ENCODE results near the gene PEAK1. TPM values are rescaled to one million over a fixed set of nuclear protein-coding genes. Genes with fewer than 3 reads are reported as not detected.

The PEAK1 gene
- total and polyA plus RNA-seq, 9 of the 15 experiments (the other 6 are each of a cell fraction or from before 2014, with no cell fraction given), result 0.99 to 22.4 (median 10.8) TPM

GRCh38 chr15:77285057-77285997, 134.6 kb downstream of the PEAK1 start:
- ATAC-seq (no peak), DNase-seq (ENCODE audit: extremely low read depth in 1 of 4, low spot score in 3 of 4) (no peak), FAIRE-seq (no peak)
- TF ChIP-seq STAG1 (CRISPR knock-in tag; IDR thresholded peaks at IDR 0.05; ENCODE audit: borderline replicate concordance) (no peak), C11orf30 (IDR thresholded peaks at IDR 0.05; ENCODE audit: low read depth) (peak; percentile 58; the same call in 1 of the 2 replicates), CEBPG (CRISPR knock-in tag; IDR thresholded peaks at IDR 0.05) (no peak), CEBPG (tag; conservative IDR thresholded peaks at IDR 0.05 in 1 of 2, IDR thresholded peaks at IDR 0.05 in 1 of 2) (no peak), NR1H2 (CRISPR knock-in tag; IDR thresholded peaks at IDR 0.05) (no peak), TAF7 (tag; IDR thresholded peaks at IDR 0.05) (no peak), HINFP (tag; conservative IDR thresholded peaks at IDR 0.05; ENCODE audit: low read depth) (no peak), ZNF277 (CRISPR knock-in tag; IDR thresholded peaks at IDR 0.05; ENCODE audit: borderline replicate concordance) (peak; percentile 97), ZNF316 (IDR thresholded peaks at IDR 0.05) (peak; percentile 81), ZNF449 (CRISPR knock-in tag; IDR thresholded peaks at IDR 0.05) (peak; percentile 57; the same call in 1 of the 2 replicates), ZNF444 (CRISPR knock-in tag; IDR thresholded peaks at IDR 0.05) (no peak), MAFG (tag; conservative IDR thresholded peaks at IDR 0.05) (0 out of 2 replicates have a peak, but pooled peaks have one; percentile 6), ZNF583 (CRISPR knock-in tag; IDR thresholded peaks at IDR 0.05) (no peak), PPARD (CRISPR knock-in tag; IDR thresholded peaks at IDR 0.05) (peak; percentile 68; the same call in 1 of the 2 replicates), BHLHE40 (IDR thresholded peaks at IDR 0.05; ENCODE audit: low read length) (no peak)
- H3K4me3 ChIP-seq, result no peak overlapping the region
- H3K9me1 ChIP-seq (ENCODE audit: control insufficient read depth, insufficient read depth, low read length), result no peaks in the 10 kb centered on the region
- no peaks in the 10 kb centered on the region for H3K79me2 ChIP-seq (ENCODE audit: control insufficient read depth, insufficient read depth, low read length)
- H3K9ac ChIP-seq (ENCODE audit: insufficient read depth in 1 of 2, low read depth in 2 of 2, low read length in 2 of 2), result no peak overlapping the region
- CTCF ChIA-PET (ENCODE audit: low intra/inter-chr PET ratio), result no interaction called here
- in situ Hi-C loops (cut with MboI) (no loop called here), intact Hi-C loops (cut with micrococcal nuclease) (no loop called here)
- H4K20me1 ChIP-seq (replicated peaks; ENCODE audit: control insufficient read depth, insufficient read depth, low read length), result no peaks in the 10 kb centered on the region
- no peaks in the 10 kb centered on the region for H3K27me3 ChIP-seq (ENCODE audit: control insufficient read depth in 2 of 2, insufficient read depth in 2 of 2, low read length in 2 of 2)
- 70% methylated on average over 12 of the region's 12 CpGs for WGBS (ENCODE audit: insufficient coverage, low coverage, missing lambda C conversion rate)
- no peak overlapping the region for H3K4me2 ChIP-seq (ENCODE audit: insufficient read depth, low read length)
- POLR2A ChIA-PET, result no interaction called here
- H3K4me1 ChIP-seq (replicated peaks in 1 of 2; ENCODE audit: control insufficient read depth in 2 of 2, insufficient read depth in 2 of 2, low read length in 2 of 2), result no peaks in the 10 kb centered on the region
- no peaks in the 10 kb centered on the region for H3K9me3 ChIP-seq (replicated peaks; ENCODE audit: control insufficient read depth, insufficient read depth, low read depth, low read length)
- H3K27ac ChIP-seq (ENCODE audit: extremely low read depth, low read depth, low read length), result no peak overlapping the region
- H2AFZ ChIP-seq (ENCODE audit: low read depth, low read length), result no peak overlapping the region
- H3K36me3 ChIP-seq (ENCODE audit: control insufficient read depth, insufficient read depth, low read length), result peaks cover 14% of the 10 kb centered on the region; the same call in 2 of the 3 replicates
- no TSS peak for BruUV-seq (replicated peaks)

All from K562 (cell line).